ENCODE measurements around the gene GAMT. TPM values are rescaled to one million over a fixed set of nuclear protein-coding genes. Genes with fewer than 3 reads are reported as not detected.

GAMT gene
- total and polyA plus RNA-seq, 3 experiments from 2014 or later = 20.4 to 29.5 (median 29.0) TPM

GRCh38 chr19:1357531-1358109 is 43.7 kb downstream of the GAMT start:
- peaks cover 6% of the 10 kb centered on the region for H3K36me3 ChIP-seq (ENCODE audit: insufficient read depth, low read length)
- no peak overlapping the region for H3K4me3 ChIP-seq (ENCODE audit: low read length)
- no peaks in the 10 kb centered on the region for H3K9me3 ChIP-seq (ENCODE audit: low read length)
- ChIA-PET POLR2A (no interaction called here), CTCF (interaction anchor here (0.9 kb wide), 1 partner anchor 50 kb away, joined by 3 read pairs; no protein-coding TSS in a partner anchor)
- Mint-ChIP-seq H3K4me3 (peak overlapping the region in 2 of 7 donors; percentile 6 to 14), H3K36me3 (peaks cover 4 to 58% (median 11%) of the 10 kb centered on the region in 3 donors), H3K27ac (peak overlapping the region in 1 of 8 donors; percentile 68), H3K4me1 (peaks cover 14 to 28% (median 23%) of the 10 kb centered on the region in 3 donors), H3K27me3 (no peaks in the 10 kb centered on the region), H3K9me3 (no peaks in the 10 kb centered on the region)
- DNase-seq = no peak
- no peak overlapping the region for H3K27ac ChIP-seq (ENCODE audit: low read depth, low read length)
- no peaks in the 10 kb centered on the region for H3K27me3 ChIP-seq (ENCODE audit: insufficient read depth, low read length, poor library complexity, severe bottlenecking)
- H3K4me1 ChIP-seq (ENCODE audit: insufficient read depth, low read length) = peaks cover 10% of the 10 kb centered on the region

- peak overlapping the region; percentile 81 to 92 (median 87) for H3K4me3 Mint-ChIP-seq
- peaks cover 6% of the 10 kb centered on the region for H3K36me3 ChIP-seq (ENCODE audit: insufficient read depth, low read length)
- DNase-seq = no peak
- H3K27ac Mint-ChIP-seq = peak overlapping the region in 1 of 8 donors; percentile 44
- no peaks in the 10 kb centered on the region for H3K9me3 ChIP-seq (ENCODE audit: low read length)
- CTCF ChIA-PET = no interaction called here
- H3K27me3 ChIP-seq (ENCODE audit: insufficient read depth, low read length, poor library complexity, severe bottlenecking) = no peaks in the 10 kb centered on the region
- no peaks in the 10 kb centered on the region for H3K27me3 Mint-ChIP-seq
- no peak overlapping the region for H3K4me3 ChIP-seq (ENCODE audit: low read length)
- H3K9me3 Mint-ChIP-seq = no peaks in the 10 kb centered on the region
- H3K27ac ChIP-seq (ENCODE audit: low read depth, low read length) = no peak overlapping the region
- peaks cover 10% of the 10 kb centered on the region for H3K4me1 ChIP-seq (ENCODE audit: insufficient read depth, low read length)
- peaks cover 4 to 48% (median 9%) of the 10 kb centered on the region in 3 donors for H3K36me3 Mint-ChIP-seq
- peaks cover 12 to 22% (median 15%) of the 10 kb centered on the region in 3 donors for H3K4me1 Mint-ChIP-seq
- POLR2A ChIA-PET = interaction anchor here (0.6 kb wide), 1 partner anchor 422 kb away, joined by 3 read pairs; no protein-coding TSS in a partner anchor
Observed at GRCh38 chr19:1356508-1356865, 44.9 kb downstream of the GAMT start.

- Mint-ChIP-seq H3K27ac (peak overlapping the region in 7 of 8 donors; percentile 44 to 97 (median 68)), H3K4me3 (peak overlapping the region; percentile 81 to 92 (median 87)), H3K27me3 (no peaks in the 10 kb centered on the region), H3K9me3 (no peaks in the 10 kb centered on the region), H3K36me3 (peaks cover 4 to 41% (median 9%) of the 10 kb centered on the region in 3 donors), H3K4me1 (peaks cover 12 to 22% (median 15%) of the 10 kb centered on the region in 3 donors)
- Histone ChIP-seq H3K9me3 (ENCODE audit: low read length) (no peaks in the 10 kb centered on the region), H3K4me3 (ENCODE audit: low read length) (peak overlapping the region; percentile 50), H3K4me1 (ENCODE audit: insufficient read depth, low read length) (peaks cover 10% of the 10 kb centered on the region), H3K27ac (ENCODE audit: low read depth, low read length) (no peak overlapping the region), H3K36me3 (ENCODE audit: insufficient read depth, low read length) (peaks cover 6% of the 10 kb centered on the region), H3K27me3 (ENCODE audit: insufficient read depth, low read length, poor library complexity, severe bottlenecking) (no peaks in the 10 kb centered on the region)
- CTCF ChIA-PET = no interaction called here
- no peak for DNase-seq
- POLR2A ChIA-PET = interaction anchor here (0.6 kb wide), 1 partner anchor 27 kb away, joined by 10 read pairs; no protein-coding TSS in a partner anchor
Observed at GRCh38 chr19:1355568-1356507, 45.5 kb downstream of the GAMT start.

- Mint-ChIP-seq H3K27me3 (no peaks in the 10 kb centered on the region), H3K36me3 (peaks cover 4 to 35% (median 5%) of the 10 kb centered on the region in 3 donors), H3K27ac (peak overlapping the region in 6 of 8 donors; percentile 44 to 97 (median 74)), H3K4me1 (peaks cover 12 to 22% (median 15%) of the 10 kb centered on the region in 3 donors), H3K9me3 (no peaks in the 10 kb centered on the region), H3K4me3 (peak overlapping the region; percentile 81 to 93 (median 87))
- peaks cover 10% of the 10 kb centered on the region for H3K4me1 ChIP-seq (ENCODE audit: insufficient read depth, low read length)
- POLR2A ChIA-PET = interaction anchor here (1.0 to 1.4 kb wide), 2 partner anchors 80 to 86 kb away, joined by 3 to 5 read pairs; partner anchors contain the start of genes CIRBP and FAM174C
- peak overlapping the region; percentile 50 for H3K4me3 ChIP-seq (ENCODE audit: low read length)
- H3K36me3 ChIP-seq (ENCODE audit: insufficient read depth, low read length) = peaks cover 6% of the 10 kb centered on the region
- DNase-seq = no peak
- no peak overlapping the region for H3K27ac ChIP-seq (ENCODE audit: low read depth, low read length)
- no peaks in the 10 kb centered on the region for H3K27me3 ChIP-seq (ENCODE audit: insufficient read depth, low read length, poor library complexity, severe bottlenecking)
- CTCF ChIA-PET = interaction anchor here (1.2 to 1.4 kb wide), 2 partner anchors 17 to 76 kb away, joined by 4 to 5 read pairs; no protein-coding TSS in a partner anchor
- no peaks in the 10 kb centered on the region for H3K9me3 ChIP-seq (ENCODE audit: low read length)
Observed at GRCh38 chr19:1354970-1355567, 46.3 kb downstream of the GAMT start.

GRCh38 chr19:1353144-1353543 is 48.2 kb downstream of the GAMT start:
- Mint-ChIP-seq H3K4me3 (peak overlapping the region in 6 of 7 donors; percentile 13 to 93 (median 56)), H3K4me1 (peaks cover 12 to 22% (median 15%) of the 10 kb centered on the region in 3 donors), H3K9me3 (no peaks in the 10 kb centered on the region), H3K27me3 (peaks cover 0 to 3% of the 10 kb centered on the region in 2 donors), H3K36me3 (peaks cover 0 to 16% (median 2%) of the 10 kb centered on the region in 3 donors), H3K27ac (peak overlapping the region in 1 of 8 donors; percentile 11)
- ChIA-PET CTCF (no interaction called here), POLR2A (no interaction called here)
- Histone ChIP-seq H3K27me3 (ENCODE audit: insufficient read depth, low read length, poor library complexity, severe bottlenecking) (no peaks in the 10 kb centered on the region), H3K36me3 (ENCODE audit: insufficient read depth, low read length) (no peaks in the 10 kb centered on the region), H3K27ac (ENCODE audit: low read depth, low read length) (no peak overlapping the region), H3K4me1 (ENCODE audit: insufficient read depth, low read length) (peaks cover 10% of the 10 kb centered on the region), H3K9me3 (ENCODE audit: low read length) (no peaks in the 10 kb centered on the region), H3K4me3 (ENCODE audit: low read length) (no peak overlapping the region)
- DNase-seq = no peak

GRCh38 chr19:1351381-1351851 is 49.9 kb downstream of the GAMT start:
- Histone ChIP-seq H3K4me3 (ENCODE audit: low read length) (no peak overlapping the region), H3K4me1 (ENCODE audit: insufficient read depth, low read length) (peaks cover 10% of the 10 kb centered on the region), H3K9me3 (ENCODE audit: low read length) (no peaks in the 10 kb centered on the region), H3K36me3 (ENCODE audit: insufficient read depth, low read length) (no peaks in the 10 kb centered on the region), H3K27me3 (ENCODE audit: insufficient read depth, low read length, poor library complexity, severe bottlenecking) (no peaks in the 10 kb centered on the region), H3K27ac (ENCODE audit: low read depth, low read length) (no peak overlapping the region)
- no peaks in the 10 kb centered on the region for H3K9me3 Mint-ChIP-seq
- ChIA-PET CTCF (no interaction called here), POLR2A (interaction anchor here (0.7 kb wide), 1 partner anchor 76 kb away, joined by 5 read pairs; no protein-coding TSS in a partner anchor)
- no peak for DNase-seq
- H3K4me3 Mint-ChIP-seq = peak overlapping the region in 2 of 7 donors; percentile 28 to 82
- peaks cover 11 to 17% (median 12%) of the 10 kb centered on the region in 3 donors for H3K4me1 Mint-ChIP-seq
- H3K27me3 Mint-ChIP-seq = peaks cover 0 to 3% of the 10 kb centered on the region in 2 donors
- peak overlapping the region in 2 of 8 donors; percentile 33 to 96 for H3K27ac Mint-ChIP-seq
- H3K36me3 Mint-ChIP-seq = peaks cover 0 to 2% (median 0%) of the 10 kb centered on the region in 3 donors

GRCh38 chr19:1350867-1351266 is 50.5 kb downstream of the GAMT start:
- Histone ChIP-seq H3K36me3 (ENCODE audit: insufficient read depth, low read length) (no peaks in the 10 kb centered on the region), H3K4me3 (ENCODE audit: low read length) (no peak overlapping the region), H3K27me3 (ENCODE audit: insufficient read depth, low read length, poor library complexity, severe bottlenecking) (no peaks in the 10 kb centered on the region), H3K27ac (ENCODE audit: low read depth, low read length) (no peak overlapping the region), H3K4me1 (ENCODE audit: insufficient read depth, low read length) (peaks cover 7% of the 10 kb centered on the region), H3K9me3 (ENCODE audit: low read length) (no peaks in the 10 kb centered on the region)
- peaks cover 0 to 2% (median 0%) of the 10 kb centered on the region in 3 donors for H3K36me3 Mint-ChIP-seq
- ChIA-PET CTCF (no interaction called here), POLR2A (interaction anchor here (0.7 kb wide), 1 partner anchor 75 kb away, joined by 5 read pairs; no protein-coding TSS in a partner anchor)
- H3K9me3 Mint-ChIP-seq = no peaks in the 10 kb centered on the region
- DNase-seq = no peak
- H3K4me1 Mint-ChIP-seq = peaks cover 6 to 12% (median 6%) of the 10 kb centered on the region in 3 donors
- peak overlapping the region in 1 of 8 donors; percentile 33 for H3K27ac Mint-ChIP-seq
- peaks cover 0 to 3% of the 10 kb centered on the region in 2 donors for H3K27me3 Mint-ChIP-seq
- peak overlapping the region in 1 of 7 donors; percentile 82 for H3K4me3 Mint-ChIP-seq

Measured in CD8-positive, alpha-beta memory T cell (primary cell).